ENCODE results near the gene SNCA.

The SNCA gene

DNA sequence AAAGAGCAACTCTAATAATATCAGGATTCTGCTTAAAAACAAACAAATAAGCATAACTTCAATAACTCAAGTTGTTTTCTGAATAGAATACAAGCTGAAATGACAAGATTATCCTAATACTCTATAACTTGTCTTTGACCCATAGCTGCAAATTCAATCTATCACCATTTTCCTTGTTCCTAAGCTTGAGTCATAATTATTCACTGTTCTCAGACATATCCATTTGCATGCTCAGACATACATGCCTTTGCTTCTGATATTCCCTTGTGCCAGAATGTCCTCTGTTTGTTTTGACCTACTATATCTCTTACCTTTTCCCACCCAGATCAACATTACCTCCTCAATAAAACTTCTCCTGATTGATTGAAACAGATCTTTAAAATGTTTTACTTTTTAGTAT, 109.7 kb downstream of the SNCA start:
- Histone ChIP-seq H3K9ac (ENCODE audit: low read length) (no peak overlapping the region), H3K36me3 (ENCODE audit: control insufficient read depth, insufficient read depth, low read length) (no peaks in the 10 kb centered on the region), H3K27ac (ENCODE audit: low read depth, low read length) (no peak overlapping the region), H3K9me3 (ENCODE audit: control insufficient read depth, insufficient read depth, low read depth, low read length) (no peaks in the 10 kb centered on the region), H3K4me1 (ENCODE audit: control insufficient read depth, insufficient read depth, low read length) (no peaks in the 10 kb centered on the region), H3K4me3 (ENCODE audit: low read depth, low read length) (no peak overlapping the region), H3K27me3 (ENCODE audit: control insufficient read depth, insufficient read depth, low read length) (no peaks in the 10 kb centered on the region)

- H3K4me3 ChIP-seq (ENCODE audit: low read depth, low read length) = no peak overlapping the region
- H3K27ac ChIP-seq (ENCODE audit: low read depth, low read length) = no peak overlapping the region
- no peaks in the 10 kb centered on the region for H3K27me3 ChIP-seq (ENCODE audit: control insufficient read depth, insufficient read depth, low read length)
- H3K36me3 ChIP-seq (ENCODE audit: control insufficient read depth, insufficient read depth, low read length) = no peaks in the 10 kb centered on the region
- no peaks in the 10 kb centered on the region for H3K9me3 ChIP-seq (ENCODE audit: control insufficient read depth, insufficient read depth, low read depth, low read length)
- no peaks in the 10 kb centered on the region for H3K4me1 ChIP-seq (ENCODE audit: control insufficient read depth, insufficient read depth, low read length)
- H3K9ac ChIP-seq (ENCODE audit: low read length) = no peak overlapping the region
Measured at GRCh38 chr4:89725268-89725667, 111.7 kb downstream of the SNCA start.

DNA sequence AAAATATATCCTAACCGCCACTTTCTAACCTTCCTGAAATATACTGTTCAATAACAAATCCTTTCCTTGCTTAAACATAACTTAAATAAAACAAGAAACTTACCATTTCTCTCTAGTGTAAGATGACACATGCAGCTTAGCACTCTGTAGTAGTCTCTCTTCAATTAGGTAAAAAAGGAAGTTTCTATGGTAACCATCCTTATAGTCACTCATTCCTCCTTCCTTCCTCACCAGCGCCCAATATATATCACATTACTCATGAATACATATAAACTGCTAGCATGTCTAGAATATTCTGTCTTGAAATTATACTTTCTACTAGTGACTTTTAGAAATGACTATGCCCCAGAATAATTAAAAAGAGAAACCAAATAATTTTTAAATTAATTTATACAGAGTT, 112.2 kb downstream of the SNCA start:
- H3K4me1 ChIP-seq (ENCODE audit: control insufficient read depth, insufficient read depth, low read length) = no peaks in the 10 kb centered on the region
- H3K9me3 ChIP-seq (ENCODE audit: control insufficient read depth, insufficient read depth, low read depth, low read length) = no peaks in the 10 kb centered on the region
- no peaks in the 10 kb centered on the region for H3K27me3 ChIP-seq (ENCODE audit: control insufficient read depth, insufficient read depth, low read length)
- no peak overlapping the region for H3K27ac ChIP-seq (ENCODE audit: low read depth, low read length)
- H3K4me3 ChIP-seq (ENCODE audit: low read depth, low read length) = no peak overlapping the region
- no peaks in the 10 kb centered on the region for H3K36me3 ChIP-seq (ENCODE audit: control insufficient read depth, insufficient read depth, low read length)
- H3K9ac ChIP-seq (ENCODE audit: low read length) = no peak overlapping the region

GRCh38 chr4:89723096-89723495, 113.9 kb downstream of the SNCA start:
- H3K4me1 ChIP-seq (ENCODE audit: control insufficient read depth, insufficient read depth, low read length) = no peaks in the 10 kb centered on the region
- H3K27ac ChIP-seq (ENCODE audit: low read depth, low read length) = no peak overlapping the region
- H3K36me3 ChIP-seq (ENCODE audit: control insufficient read depth, insufficient read depth, low read length) = no peaks in the 10 kb centered on the region
- no peaks in the 10 kb centered on the region for H3K9me3 ChIP-seq (ENCODE audit: control insufficient read depth, insufficient read depth, low read depth, low read length)
- H3K27me3 ChIP-seq (ENCODE audit: control insufficient read depth, insufficient read depth, low read length) = no peaks in the 10 kb centered on the region
- no peak overlapping the region for H3K9ac ChIP-seq (ENCODE audit: low read length)
- no peak overlapping the region for H3K4me3 ChIP-seq (ENCODE audit: low read depth, low read length)

DNA sequence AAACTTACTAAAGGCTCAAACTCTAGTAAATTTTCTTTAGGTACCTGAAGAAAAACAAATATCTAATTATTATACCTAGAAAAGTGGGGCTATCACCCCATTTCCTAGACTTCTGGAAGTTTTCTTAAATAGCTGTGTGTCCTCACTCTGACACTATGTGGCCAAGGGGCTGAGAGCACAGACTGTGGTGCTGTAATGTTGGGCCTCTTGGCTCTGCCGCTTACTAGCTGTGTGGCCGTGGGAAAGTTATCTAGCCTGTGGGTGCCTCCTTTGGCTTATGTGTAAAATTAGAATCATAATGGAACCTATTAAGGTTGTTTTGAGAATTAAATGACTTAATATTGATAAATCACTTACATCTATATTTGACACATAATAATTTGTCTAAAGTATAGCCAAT, 114.4 kb downstream of the SNCA start:
- Histone ChIP-seq H3K9me3 (ENCODE audit: control insufficient read depth, insufficient read depth, low read depth, low read length) (no peaks in the 10 kb centered on the region), H3K27ac (ENCODE audit: low read depth, low read length) (no peak overlapping the region), H3K27me3 (ENCODE audit: control insufficient read depth, insufficient read depth, low read length) (no peaks in the 10 kb centered on the region), H3K36me3 (ENCODE audit: control insufficient read depth, insufficient read depth, low read length) (no peaks in the 10 kb centered on the region), H3K9ac (ENCODE audit: low read length) (no peak overlapping the region), H3K4me1 (ENCODE audit: control insufficient read depth, insufficient read depth, low read length) (no peaks in the 10 kb centered on the region), H3K4me3 (ENCODE audit: low read depth, low read length) (no peak overlapping the region)

GRCh38 chr4:89720981-89721380, 116.0 kb downstream of the SNCA start:
- H3K27ac ChIP-seq (ENCODE audit: low read depth, low read length) = no peak overlapping the region
- H3K36me3 ChIP-seq (ENCODE audit: control insufficient read depth, insufficient read depth, low read length) = no peaks in the 10 kb centered on the region
- no peak overlapping the region for H3K9ac ChIP-seq (ENCODE audit: low read length)
- no peak overlapping the region for H3K4me3 ChIP-seq (ENCODE audit: low read depth, low read length)
- H3K27me3 ChIP-seq (ENCODE audit: control insufficient read depth, insufficient read depth, low read length) = no peaks in the 10 kb centered on the region
- no peaks in the 10 kb centered on the region for H3K4me1 ChIP-seq (ENCODE audit: control insufficient read depth, insufficient read depth, low read length)
- H3K9me3 ChIP-seq (ENCODE audit: control insufficient read depth, insufficient read depth, low read depth, low read length) = no peaks in the 10 kb centered on the region

DNA sequence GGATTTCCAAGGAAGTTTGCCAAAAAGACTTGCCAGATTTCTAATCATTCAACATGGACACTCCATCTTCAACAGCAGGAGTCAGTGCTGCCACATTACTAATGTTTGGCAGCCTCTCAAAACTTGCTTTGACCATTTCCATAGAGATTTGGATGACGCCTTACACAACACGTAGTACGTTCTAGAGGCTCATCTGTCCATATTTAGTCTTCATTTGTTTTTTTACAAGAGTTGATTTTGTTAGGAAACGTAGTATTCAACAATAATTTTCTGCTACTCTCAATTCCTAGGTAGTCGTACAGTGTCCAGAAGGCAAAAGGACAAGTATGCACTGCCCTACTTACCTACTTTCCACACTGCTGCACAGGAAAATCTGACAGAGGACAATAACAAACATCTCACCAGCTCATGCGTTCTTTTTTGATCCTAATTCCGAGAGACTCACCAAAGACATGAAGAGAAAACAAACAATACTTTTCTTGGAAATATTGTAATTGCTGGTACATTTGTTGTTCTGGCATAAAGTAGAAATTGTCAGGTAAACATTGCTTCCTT, 117.3 kb downstream of the SNCA start:
- H3K4me3 ChIP-seq (ENCODE audit: low read depth, low read length) = no peak overlapping the region
- no peaks in the 10 kb centered on the region for H3K36me3 ChIP-seq (ENCODE audit: control insufficient read depth, insufficient read depth, low read length)
- no peaks in the 10 kb centered on the region for H3K4me1 ChIP-seq (ENCODE audit: control insufficient read depth, insufficient read depth, low read length)
- no peak overlapping the region for H3K27ac ChIP-seq (ENCODE audit: low read depth, low read length)
- no peak overlapping the region for H3K9ac ChIP-seq (ENCODE audit: low read length)
- no peaks in the 10 kb centered on the region for H3K27me3 ChIP-seq (ENCODE audit: control insufficient read depth, insufficient read depth, low read length)
- no peaks in the 10 kb centered on the region for H3K9me3 ChIP-seq (ENCODE audit: control insufficient read depth, insufficient read depth, low read depth, low read length)

- Histone ChIP-seq H3K4me1 (ENCODE audit: control insufficient read depth, insufficient read depth, low read length) (no peaks in the 10 kb centered on the region), H3K4me3 (ENCODE audit: low read depth, low read length) (no peak overlapping the region), H3K9ac (ENCODE audit: low read length) (no peak overlapping the region), H3K27me3 (ENCODE audit: control insufficient read depth, insufficient read depth, low read length) (no peaks in the 10 kb centered on the region), H3K9me3 (ENCODE audit: control insufficient read depth, insufficient read depth, low read depth, low read length) (no peaks in the 10 kb centered on the region), H3K27ac (ENCODE audit: low read depth, low read length) (no peak overlapping the region), H3K36me3 (ENCODE audit: control insufficient read depth, insufficient read depth, low read length) (no peaks in the 10 kb centered on the region)
Measured at GRCh38 chr4:89716893-89717292, 120.1 kb downstream of the SNCA start.

GRCh38 chr4:89715631-89716030, 121.3 kb downstream of the SNCA start:
- Histone ChIP-seq H3K9me3 (ENCODE audit: control insufficient read depth, insufficient read depth, low read depth, low read length) (no peaks in the 10 kb centered on the region), H3K4me3 (ENCODE audit: low read depth, low read length) (no peak overlapping the region), H3K36me3 (ENCODE audit: control insufficient read depth, insufficient read depth, low read length) (no peaks in the 10 kb centered on the region), H3K4me1 (ENCODE audit: control insufficient read depth, insufficient read depth, low read length) (no peaks in the 10 kb centered on the region), H3K27ac (ENCODE audit: low read depth, low read length) (no peak overlapping the region), H3K9ac (ENCODE audit: low read length) (no peak overlapping the region), H3K27me3 (ENCODE audit: control insufficient read depth, insufficient read depth, low read length) (no peaks in the 10 kb centered on the region)

DNA sequence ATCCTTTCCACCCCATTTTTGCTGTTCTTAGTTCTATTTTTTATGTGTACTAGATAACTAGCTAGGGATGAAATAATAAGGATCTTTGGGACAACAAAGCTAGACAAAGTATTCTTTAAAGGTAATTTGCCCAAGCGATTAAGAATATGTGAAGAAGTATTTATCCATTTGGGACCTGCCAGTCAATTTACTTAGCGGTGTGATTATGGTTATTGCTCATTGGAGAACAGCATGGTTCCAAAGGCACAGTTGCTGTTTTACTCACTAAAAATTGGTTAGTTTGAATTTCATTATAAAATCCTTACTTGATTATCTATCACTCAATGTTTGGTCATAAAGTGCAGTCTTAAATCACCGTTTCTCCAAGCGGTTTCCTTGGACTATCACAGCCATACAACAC, 124.1 kb downstream of the SNCA start:
- no peaks in the 10 kb centered on the region for H3K27me3 ChIP-seq (ENCODE audit: control insufficient read depth, insufficient read depth, low read length)
- H3K9me3 ChIP-seq (ENCODE audit: control insufficient read depth, insufficient read depth, low read depth, low read length) = no peaks in the 10 kb centered on the region
- H3K9ac ChIP-seq (ENCODE audit: low read length) = no peak overlapping the region
- no peak overlapping the region for H3K27ac ChIP-seq (ENCODE audit: low read depth, low read length)
- H3K36me3 ChIP-seq (ENCODE audit: control insufficient read depth, insufficient read depth, low read length) = no peaks in the 10 kb centered on the region
- H3K4me3 ChIP-seq (ENCODE audit: low read depth, low read length) = no peak overlapping the region
- H3K4me1 ChIP-seq (ENCODE audit: control insufficient read depth, insufficient read depth, low read length) = peaks cover 8% of the 10 kb centered on the region

GRCh38 chr4:89712141-89712540, 124.8 kb downstream of the SNCA start:
- no peaks in the 10 kb centered on the region for H3K27me3 ChIP-seq (ENCODE audit: control insufficient read depth, insufficient read depth, low read length)
- no peak overlapping the region for H3K9ac ChIP-seq (ENCODE audit: low read length)
- H3K4me3 ChIP-seq (ENCODE audit: low read depth, low read length) = no peak overlapping the region
- no peak overlapping the region for H3K27ac ChIP-seq (ENCODE audit: low read depth, low read length)
- H3K36me3 ChIP-seq (ENCODE audit: control insufficient read depth, insufficient read depth, low read length) = no peaks in the 10 kb centered on the region
- H3K4me1 ChIP-seq (ENCODE audit: control insufficient read depth, insufficient read depth, low read length) = peaks cover 8% of the 10 kb centered on the region
- no peaks in the 10 kb centered on the region for H3K9me3 ChIP-seq (ENCODE audit: control insufficient read depth, insufficient read depth, low read depth, low read length)

DNA sequence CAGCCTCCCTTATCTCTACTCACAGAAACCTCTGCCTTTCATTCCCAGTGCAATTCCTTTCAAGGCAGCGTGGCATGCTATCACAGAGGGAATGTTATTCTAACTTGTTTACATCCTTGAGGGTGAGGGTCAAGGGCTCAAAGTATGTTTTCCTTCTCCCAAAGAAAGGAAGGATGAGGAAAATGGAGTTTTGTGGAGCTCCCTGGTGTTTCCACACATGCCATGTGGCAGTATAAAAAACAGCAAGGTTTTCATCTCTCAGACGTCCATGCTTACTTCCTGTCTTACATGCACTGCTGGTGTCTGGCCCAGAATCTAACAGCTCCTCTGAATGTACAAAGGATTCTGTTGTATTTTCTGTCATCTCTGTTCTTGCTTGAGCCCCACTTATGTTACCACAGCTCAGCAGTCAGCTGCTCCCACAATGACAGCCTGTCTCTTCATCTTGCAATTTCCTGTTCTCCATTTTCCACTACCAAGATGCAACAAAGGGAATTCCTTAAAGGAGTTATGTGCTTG, 128.0 kb downstream of the SNCA start:
- peaks cover 8% of the 10 kb centered on the region for H3K4me1 ChIP-seq (ENCODE audit: control insufficient read depth, insufficient read depth, low read length)

More for the DNA sequence above, 128.0 kb downstream of the SNCA start:
- Histone ChIP-seq H3K9me3 (ENCODE audit: control insufficient read depth, insufficient read depth, low read depth, low read length) (no peaks in the 10 kb centered on the region), H3K9ac (ENCODE audit: low read length) (no peak overlapping the region), H3K27ac (ENCODE audit: low read depth, low read length) (no peak overlapping the region), H3K27me3 (ENCODE audit: control insufficient read depth, insufficient read depth, low read length) (no peaks in the 10 kb centered on the region), H3K36me3 (ENCODE audit: control insufficient read depth, insufficient read depth, low read length) (no peaks in the 10 kb centered on the region), H3K4me3 (ENCODE audit: low read depth, low read length) (no peak overlapping the region)
